GM18951 (cell line): ENCODE data around the gene SCGN.

Experiments used
- POLR2A ChIP-seq: IDR thresholded peaks from 4 replicates; pipeline ENCODE4 v1.6.1; 2011; ENCODE audit warnings: mild to moderate bottlenecking; ENCODE audit not compliant: insufficient read length, insufficient read depth; ENCODE audit errors: extremely low read depth
- in situ Hi-C: fragments of 300-500 bp; cut with MboI; formaldehyde crosslinking; loops from one replicate; pipeline ENCODE4 v1.12.0; 2022; ENCODE audit warnings: low sequenced_read_pairs, mixed read lengths, inconsistent platforms; ENCODE audit not compliant: unreplicated experiment

SCGN gene, protein sequence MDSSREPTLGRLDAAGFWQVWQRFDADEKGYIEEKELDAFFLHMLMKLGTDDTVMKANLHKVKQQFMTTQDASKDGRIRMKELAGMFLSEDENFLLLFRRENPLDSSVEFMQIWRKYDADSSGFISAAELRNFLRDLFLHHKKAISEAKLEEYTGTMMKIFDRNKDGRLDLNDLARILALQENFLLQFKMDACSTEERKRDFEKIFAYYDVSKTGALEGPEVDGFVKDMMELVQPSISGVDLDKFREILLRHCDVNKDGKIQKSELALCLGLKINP

DNA sequence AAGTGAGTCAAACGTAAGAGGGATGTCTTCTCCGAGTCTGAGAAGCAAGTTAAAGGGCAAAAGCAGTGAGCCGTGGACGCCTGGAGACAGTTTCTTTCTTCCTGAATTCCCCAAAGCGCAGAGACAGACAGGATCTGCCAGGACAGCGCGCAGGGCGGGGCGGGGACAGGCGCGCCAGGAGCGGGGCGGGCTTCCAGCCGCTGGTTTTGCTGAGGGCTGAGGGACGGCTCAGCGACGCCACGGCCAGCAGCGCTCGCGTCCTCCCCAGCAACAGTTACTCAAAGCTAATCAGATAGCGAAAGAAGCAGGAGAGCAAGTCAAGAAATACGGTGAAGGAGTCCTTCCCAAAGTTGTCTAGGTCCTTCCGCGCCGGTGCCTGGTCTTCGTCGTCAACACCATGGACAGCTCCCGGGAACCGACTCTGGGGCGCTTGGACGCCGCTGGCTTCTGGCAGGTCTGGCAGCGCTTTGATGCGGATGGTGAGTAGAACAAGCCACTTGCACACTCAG is at the start of gene SCGN:
TSS of gene SCGN (plus strand) at position 209 of the 509 bp plus-strand sequence. CDS start at position 398, 189 bp downstream.
- TF ChIP-seq POLR2A: no peak
- in situ Hi-C loops: no loop called here

DNA sequence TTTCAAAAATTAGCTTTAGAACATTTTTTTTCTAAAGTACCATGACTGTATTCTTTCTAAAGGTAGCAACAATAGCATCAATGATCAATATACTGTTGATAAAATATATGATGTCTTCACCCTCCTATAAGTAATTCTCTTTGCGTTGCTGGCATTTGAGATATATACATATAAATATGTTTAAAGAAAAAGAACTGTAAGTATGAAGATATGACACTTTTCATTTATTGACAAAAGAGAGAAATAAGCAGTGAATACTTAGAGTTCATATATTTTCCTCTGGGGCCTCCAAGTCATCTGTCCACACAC is 49.4 kb upstream of the SCGN start:
- in situ Hi-C loops: loop anchor here (10.0 kb wide), 1 partner anchor 108 kb away; no protein-coding TSS in a partner anchor
- no peak for TF ChIP-seq POLR2A

DNA sequence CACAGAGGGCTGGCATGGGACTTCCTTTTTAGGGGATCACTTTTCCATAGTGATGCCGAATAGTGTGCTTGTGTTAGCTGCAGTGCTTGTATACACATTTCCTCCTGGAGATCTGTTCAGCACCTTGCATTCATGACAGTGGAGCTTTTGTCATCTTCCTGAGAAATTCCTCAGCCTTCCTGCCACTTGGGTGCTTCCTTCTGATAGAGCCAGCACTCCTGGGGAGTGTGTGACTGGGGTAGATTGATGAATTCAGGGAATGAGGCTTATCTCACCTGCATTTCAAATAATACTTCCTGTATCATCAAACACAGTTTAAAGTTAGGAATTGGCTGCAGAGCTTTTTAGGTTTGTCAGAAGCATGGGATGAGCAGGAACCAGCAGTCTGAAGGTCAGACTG is 48.8 kb upstream of the SCGN start:
- in situ Hi-C loops: loop anchor here (10.0 kb wide), 1 partner anchor 108 kb away; no protein-coding TSS in a partner anchor
- TF ChIP-seq POLR2A: no peak

DNA sequence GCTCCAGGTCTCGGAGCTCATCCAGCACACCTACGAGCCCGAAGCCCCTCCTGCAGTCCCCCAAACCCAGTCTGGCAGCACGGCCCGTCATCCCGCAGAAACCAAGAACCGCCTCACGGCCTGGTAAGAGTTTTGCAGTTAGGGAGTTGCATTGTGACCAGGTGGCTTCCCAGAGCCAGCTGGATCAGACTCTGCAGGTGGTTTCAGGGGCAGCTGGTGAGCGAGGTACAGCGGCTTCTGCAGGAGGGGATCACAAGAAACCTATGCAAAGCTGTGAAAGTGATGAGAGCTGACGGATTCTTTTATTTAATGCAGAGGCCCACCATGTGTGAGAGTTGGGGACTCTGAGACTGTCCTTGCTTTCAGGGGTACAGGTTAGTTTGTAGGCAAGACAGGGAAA is 45.9 kb upstream of the SCGN start:
- in situ Hi-C loops: loop anchor here (10.0 kb wide), 1 partner anchor 111 kb away; no protein-coding TSS in a partner anchor
- no peak for TF ChIP-seq POLR2A

DNA sequence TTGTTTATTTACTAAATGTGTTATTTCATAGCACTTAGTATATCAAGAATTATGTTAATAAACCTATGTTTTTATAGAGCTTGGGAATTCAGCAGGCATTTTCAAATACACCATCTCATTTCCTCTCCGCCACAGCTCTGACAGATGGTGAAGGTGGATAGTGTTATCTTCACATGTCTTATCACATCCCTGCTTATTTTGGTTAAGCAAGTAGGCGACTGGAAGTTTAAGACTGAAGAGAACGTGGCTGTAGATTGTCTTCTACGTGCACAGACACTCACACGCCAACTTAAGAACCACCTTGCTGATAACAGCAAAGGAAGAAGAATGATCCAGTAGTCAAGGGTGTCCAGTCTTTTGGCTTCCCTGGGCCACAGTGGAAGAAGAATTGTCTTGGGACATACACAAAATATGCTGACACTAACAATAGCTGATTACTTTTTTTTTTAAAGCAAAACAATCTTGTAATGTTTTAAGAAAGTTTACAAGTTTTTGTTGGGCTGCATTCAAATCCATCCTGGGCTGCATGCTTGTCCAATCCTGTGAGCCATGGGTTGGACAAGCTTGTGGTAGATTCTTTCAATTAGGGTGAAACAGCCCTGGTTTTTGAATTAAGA is 43.3 kb upstream of the SCGN start:
- in situ Hi-C loops: loop anchor here (10.0 kb wide), 1 partner anchor 114 kb away; no protein-coding TSS in a partner anchor
- no peak for TF ChIP-seq POLR2A

DNA sequence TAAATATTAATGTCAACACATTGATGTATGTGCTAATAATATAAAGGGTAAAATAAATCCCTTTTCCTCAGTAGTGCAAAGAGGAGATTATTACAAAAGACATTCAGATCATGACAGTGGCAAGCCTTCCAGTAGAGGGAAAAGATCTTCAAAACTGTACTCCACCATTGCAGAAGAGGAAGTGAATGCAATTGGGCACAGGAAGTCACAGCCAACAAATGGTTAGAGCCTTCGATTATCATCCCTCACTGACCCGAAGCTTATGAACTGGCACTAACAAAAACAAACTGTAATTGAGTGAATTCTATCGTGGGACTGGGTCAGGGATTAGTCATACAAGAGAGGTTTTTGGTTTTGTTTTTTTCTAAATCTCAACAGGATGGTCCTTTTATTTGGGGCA is 39.3 kb upstream of the SCGN start:
- no peak for TF ChIP-seq POLR2A
- in situ Hi-C loops: no loop called here

DNA sequence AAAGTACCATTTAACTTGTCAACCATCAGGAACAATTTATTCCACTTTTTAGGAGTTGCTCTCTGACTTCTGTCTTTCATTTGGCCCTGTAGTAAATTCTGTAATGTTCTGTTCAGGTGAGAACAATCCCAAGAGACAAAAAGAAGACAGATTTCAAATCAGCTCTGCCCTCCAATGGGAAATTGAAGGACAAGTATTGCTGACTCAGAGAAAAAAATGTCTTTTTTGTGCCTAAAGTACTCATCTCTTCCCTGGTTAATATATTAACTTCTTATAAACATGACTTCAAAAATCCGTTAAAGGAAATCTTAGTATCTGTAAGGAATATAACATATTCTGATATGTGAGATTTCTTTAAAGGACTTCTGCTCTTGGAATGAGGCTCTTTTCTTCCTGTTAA is 38.6 kb upstream of the SCGN start:
- TF ChIP-seq POLR2A: no peak

DNA sequence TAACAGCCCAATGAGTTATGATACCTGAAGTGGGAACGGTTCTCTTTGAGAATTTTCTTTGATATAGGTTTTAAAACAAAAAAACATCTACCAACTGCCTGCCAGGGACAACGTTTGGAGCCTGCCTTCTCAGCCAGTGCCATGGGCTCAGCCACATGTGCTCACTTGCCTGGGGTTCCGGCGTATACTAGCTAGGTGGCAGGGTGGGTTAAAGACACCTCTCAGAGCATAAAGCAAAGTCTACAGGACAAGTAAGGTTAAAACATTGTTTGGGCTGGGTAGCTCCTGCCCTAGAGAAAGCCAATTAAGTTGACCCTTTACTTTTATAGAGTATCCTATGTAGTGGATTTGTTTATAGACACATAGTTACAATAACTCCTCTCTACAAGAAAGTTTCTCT is 38.0 kb upstream of the SCGN start:
- in situ Hi-C loops: no loop called here
- no peak for TF ChIP-seq POLR2A

More for the DNA sequence above, 38.6 kb upstream of the SCGN start:
- in situ Hi-C loops: no loop called here

DNA sequence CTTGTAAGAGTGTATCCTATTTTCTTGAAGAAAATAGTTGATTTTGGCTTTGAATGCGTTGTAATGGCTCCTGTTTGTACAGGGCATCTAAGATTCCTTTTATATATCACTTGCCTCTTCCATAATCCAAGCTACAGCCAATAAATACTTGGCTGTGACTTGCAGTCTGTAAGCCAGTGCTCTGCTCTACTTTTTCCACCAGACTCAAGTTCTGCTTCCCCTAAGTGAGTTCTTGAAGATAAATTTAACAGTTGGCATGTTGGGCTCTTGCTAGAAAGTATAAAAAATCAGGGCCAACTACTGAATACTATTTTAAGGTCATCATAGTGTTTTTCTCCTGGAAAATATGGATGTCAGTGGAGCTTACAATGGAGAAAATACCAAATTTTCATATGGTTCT is 36.5 kb upstream of the SCGN start:
- in situ Hi-C loops: no loop called here
- no peak for TF ChIP-seq POLR2A

DNA sequence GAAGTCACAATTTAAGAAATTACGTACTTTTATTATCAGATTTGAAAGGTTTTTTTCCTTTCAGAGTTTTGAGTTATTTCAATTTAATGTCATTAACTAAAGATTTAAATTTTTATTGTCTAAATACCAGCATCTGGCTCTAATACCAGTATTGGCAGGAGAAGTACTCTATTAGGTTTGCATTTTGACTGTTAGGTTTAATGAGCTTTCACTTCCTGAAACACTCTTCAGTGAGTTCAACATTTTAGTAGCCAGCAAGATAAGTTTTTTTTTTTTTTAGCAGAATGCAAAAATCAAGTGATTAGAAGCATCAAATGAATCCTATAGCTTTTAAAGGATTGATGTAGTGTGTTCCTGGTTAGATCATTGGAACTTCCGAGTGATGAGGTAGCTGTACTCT is 34.0 kb upstream of the SCGN start:
- in situ Hi-C loops: no loop called here
- TF ChIP-seq POLR2A: no peak

DNA sequence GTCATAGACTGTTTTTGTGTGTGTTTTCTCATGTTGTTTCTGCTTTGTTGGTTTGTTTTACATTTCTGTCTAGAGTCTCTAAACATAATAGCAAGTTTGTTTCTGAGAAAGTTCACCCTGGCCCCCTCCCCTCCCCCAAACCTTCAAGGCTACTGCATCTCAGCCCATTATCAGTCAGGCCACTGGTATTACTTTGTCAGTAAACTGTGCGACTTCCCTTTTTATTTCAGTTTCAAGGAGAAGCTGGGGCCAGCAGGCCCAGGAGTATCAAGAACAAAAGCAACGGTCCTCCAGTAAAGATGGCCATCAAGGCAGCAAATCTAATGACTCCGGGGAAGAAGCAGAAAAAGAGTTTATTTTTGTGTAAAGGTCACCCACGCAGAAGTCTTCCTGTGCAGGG is 32.8 kb upstream of the SCGN start:
- in situ Hi-C loops: no loop called here
- TF ChIP-seq POLR2A: no peak

DNA sequence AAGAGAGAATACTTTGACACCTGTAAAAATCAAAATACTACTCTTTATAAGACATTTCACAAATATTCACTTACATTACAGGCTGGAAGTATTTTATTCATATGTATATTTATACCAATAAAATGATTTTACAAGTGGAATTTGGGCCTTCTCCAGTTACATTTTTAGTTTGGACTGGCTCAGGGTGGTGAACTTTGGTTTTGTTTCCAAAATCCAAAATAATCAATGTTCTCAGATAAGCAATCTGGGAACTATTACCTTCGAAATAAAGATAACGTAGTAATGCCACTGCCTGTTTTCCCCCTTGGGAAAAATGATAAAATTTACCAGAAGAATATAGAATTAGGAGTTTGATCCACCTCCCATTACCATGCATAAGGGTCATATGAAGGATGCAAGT is 31.6 kb upstream of the SCGN start:
- in situ Hi-C loops: no loop called here
- TF ChIP-seq POLR2A: no peak

DNA sequence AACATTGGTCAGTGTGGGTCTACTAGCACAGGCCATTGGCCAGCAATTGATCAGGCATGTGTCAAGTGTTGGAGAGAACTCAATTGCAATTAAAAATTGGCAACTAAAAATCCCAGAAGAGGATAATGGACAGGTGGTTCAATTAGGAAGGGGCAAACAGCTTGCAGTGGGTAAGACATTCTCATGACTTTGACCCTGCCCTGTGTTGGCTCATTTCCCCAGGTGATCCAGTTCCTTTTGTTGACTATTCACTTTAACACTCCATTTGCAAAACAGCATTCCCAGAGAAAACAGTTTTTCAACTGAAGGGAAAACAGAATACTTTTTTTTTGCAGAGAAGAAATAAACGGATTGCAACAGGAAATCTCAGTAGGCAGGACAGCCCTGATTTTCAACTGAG is 28.9 kb upstream of the SCGN start:
- no peak for TF ChIP-seq POLR2A
- in situ Hi-C loops: no loop called here

DNA sequence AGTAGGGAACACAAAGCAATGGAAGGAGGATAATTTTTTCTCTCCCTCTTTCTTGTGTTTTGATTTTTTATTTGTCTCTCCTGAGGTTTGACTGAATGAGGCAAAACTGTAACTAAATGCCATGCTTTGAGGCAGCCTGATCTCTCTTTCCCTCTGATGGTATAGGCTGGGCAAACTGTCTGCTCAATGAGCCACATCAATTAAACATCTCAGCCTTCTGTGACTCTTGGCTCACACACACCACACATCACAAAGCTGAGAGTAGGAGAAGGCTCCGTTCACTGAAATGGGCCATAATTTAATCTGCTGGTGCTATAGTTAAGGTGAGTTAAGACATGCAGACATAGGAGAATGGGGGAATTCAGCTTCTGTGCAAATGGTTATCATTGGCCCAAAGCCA is 28.1 kb upstream of the SCGN start:
- in situ Hi-C loops: no loop called here
- no peak for TF ChIP-seq POLR2A
